Left lung (tissue), 10 donors: Measurements from ENCODE around the gene AK8. TPM values are rescaled to one million over a fixed set of nuclear protein-coding genes. Genes with fewer than 3 reads are reported as not detected.
A peak's percentile ranks its signal among the peaks of the same experiment; 100 is the strongest.
"Not testable (repeated sequence)": the region's sequence is repeated elsewhere in the genome, so short reads cannot be mapped to it uniquely, and the experiment has no call there.

ENCODE experiments used
- ATAC-seq: fragments of 200-7000 bp; cut with Tn5 transposase; one replicate; pipeline ENCODE4 v1.9.1; 2020; ENCODE audit warnings: moderate library complexity
- DNase-seq, 4 donors: peaks; one replicate each; pipeline ENCODE4 v3.0.0-alpha.2; 2013 to 2020
- H3K27ac ChIP-seq, 2 donors: fragments of 200-600 bp; sonication (generic) in 1 of 2; one replicate each; pipeline versions ENCODE4 v1.5.0 to v1.8.0; 2020 to 2021
- H3K27me3 ChIP-seq, 2 donors: fragments of 200-600 bp; sonication (generic) in 1 of 2; one replicate each; pipeline versions ENCODE4 v1.5.0 to v1.8.0; 2020 to 2021
- H3K36me3 ChIP-seq, 2 donors: fragments of 200-600 bp; sonication (generic) in 1 of 2; one replicate each; pipeline versions ENCODE4 v1.5.0 to v1.8.0; 2020 to 2021
- H3K4me1 ChIP-seq, 2 donors: fragments of 200-600 bp; one replicate each; pipeline ENCODE4 v1.8.0; 2021
- H3K4me3 ChIP-seq, 2 donors: fragments of 200-600 bp; sonication (generic) in 1 of 2; one replicate each; pipeline versions ENCODE4 v1.5.0 to v1.8.0; 2020 to 2021; ENCODE audit warnings: mild to moderate bottlenecking in 1 of 2
- H3K9me3 ChIP-seq, 2 donors: fragments of 200-600 bp; sonication (generic) in 1 of 2; one replicate each; pipeline versions ENCODE4 v1.5.0 to v1.8.0; 2020 to 2021
- intact Hi-C, 2 donors: fragments of 100-400 bp; cut with DNase I; formaldehyde crosslinking; loops; one replicate each; pipeline versions ENCODE4 v1.11.2 to v1.14.2; 2022
- polyA plus RNA-seq, 6 donors: library from polyadenylated mRNA; unstranded; fragments of 120-200 nt; gene quantifications; one replicate each; pipeline ENCODE4 v1.2.1, GENCODE V29; 2013; ENCODE audit not compliant: insufficient read length in 6 of 6
- total RNA-seq, 2 donors: library from RNA; stranded (reverse); fragmentation: NEBNext Ultra II Directional; extraction: Animal tissue kit (Norgen Biotek cat#: 25700); gene quantifications; one replicate each; pipeline ENCODE4 v1.2.1, GENCODE V29; 2021
- TF ChIP-seq, protein P1 (sequence below), 2 donors: fragments of 200-600 bp; sonication (generic) in 1 of 2; IDR thresholded peaks; one replicate each; pipeline versions ENCODE4 v1.5.0 to v1.8.0; 2021; ENCODE audit warnings: antibody characterized with exemption in 2 of 2
- donor health status: DM: no; HTN: yes; CAD: no.
- donor health status: DM: no; HTN: no; CAD: no.

Gene AK8
- total and polyA plus RNA-seq, 8 donors = 0.55 to 3.6 (median 2.4) TPM

DNA sequence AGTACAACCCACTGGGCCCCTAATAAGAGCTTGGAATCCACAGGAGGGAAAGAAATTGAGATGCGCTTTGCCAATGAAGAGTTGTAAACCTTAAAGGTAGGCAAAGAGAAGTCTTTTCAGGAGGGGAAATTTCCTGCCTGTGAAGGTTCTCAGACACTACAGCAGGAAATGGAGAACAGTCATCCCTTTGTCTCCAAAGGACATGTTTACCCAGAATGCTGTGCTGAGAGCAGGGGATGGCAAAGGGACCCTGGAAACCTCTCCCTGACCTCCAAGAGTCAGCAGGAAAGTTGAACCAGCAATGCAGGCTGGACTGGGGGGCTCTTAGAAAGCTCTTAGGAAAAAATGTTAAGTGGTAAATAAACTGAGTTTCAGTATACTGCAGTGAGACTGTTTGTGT lies 103.2 kb downstream of the AK8 start:
- Histone ChIP-seq H3K4me1 (peaks cover 5 to 6% of the 10 kb centered on the region in 2 donors), H3K27me3 (peaks cover 0 to 7% of the 10 kb centered on the region in 2 donors), H3K36me3 (no peaks in the 10 kb centered on the region), H3K27ac (no peak overlapping the region), H3K9me3 (no peaks in the 10 kb centered on the region), H3K4me3 (no peak overlapping the region)
- intact Hi-C loops = no loop called here
- ATAC-seq = no peak
- TF ChIP-seq, protein P1, sequence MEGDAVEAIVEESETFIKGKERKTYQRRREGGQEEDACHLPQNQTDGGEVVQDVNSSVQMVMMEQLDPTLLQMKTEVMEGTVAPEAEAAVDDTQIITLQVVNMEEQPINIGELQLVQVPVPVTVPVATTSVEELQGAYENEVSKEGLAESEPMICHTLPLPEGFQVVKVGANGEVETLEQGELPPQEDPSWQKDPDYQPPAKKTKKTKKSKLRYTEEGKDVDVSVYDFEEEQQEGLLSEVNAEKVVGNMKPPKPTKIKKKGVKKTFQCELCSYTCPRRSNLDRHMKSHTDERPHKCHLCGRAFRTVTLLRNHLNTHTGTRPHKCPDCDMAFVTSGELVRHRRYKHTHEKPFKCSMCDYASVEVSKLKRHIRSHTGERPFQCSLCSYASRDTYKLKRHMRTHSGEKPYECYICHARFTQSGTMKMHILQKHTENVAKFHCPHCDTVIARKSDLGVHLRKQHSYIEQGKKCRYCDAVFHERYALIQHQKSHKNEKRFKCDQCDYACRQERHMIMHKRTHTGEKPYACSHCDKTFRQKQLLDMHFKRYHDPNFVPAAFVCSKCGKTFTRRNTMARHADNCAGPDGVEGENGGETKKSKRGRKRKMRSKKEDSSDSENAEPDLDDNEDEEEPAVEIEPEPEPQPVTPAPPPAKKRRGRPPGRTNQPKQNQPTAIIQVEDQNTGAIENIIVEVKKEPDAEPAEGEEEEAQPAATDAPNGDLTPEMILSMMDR (IDR thresholded peaks at IDR 0.05) = no peak
- no peak for DNase-seq

DNA sequence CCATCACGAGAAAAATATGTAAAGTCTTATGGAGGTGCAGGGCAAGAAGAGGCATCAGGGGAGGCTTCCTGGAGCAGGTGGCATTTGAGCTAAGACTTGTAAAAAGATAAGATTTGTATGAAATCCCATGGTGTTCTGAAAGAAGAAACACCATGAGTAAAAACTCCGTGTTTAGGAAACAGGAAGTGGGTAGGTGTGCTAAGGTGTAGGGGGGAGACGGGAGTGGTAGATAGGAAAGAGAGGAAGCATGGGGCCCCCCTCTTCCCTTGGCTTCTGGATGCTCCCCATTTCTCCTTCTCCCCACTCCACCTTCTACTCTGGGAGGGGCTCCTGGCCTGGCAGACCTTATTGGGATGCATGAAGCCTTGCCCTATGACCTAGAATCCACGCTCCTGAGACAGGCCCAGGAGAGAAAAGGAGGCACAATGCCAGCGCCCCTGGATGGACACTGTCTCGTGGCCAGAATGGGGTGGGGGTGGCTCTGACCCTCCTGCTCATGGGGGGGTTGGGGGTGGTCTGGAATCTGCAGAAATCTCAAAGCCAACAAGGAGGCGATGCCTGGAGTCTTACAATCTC lies 104.2 kb downstream of the AK8 start:
- Histone ChIP-seq H3K9me3 (no peaks in the 10 kb centered on the region), H3K4me1 (peaks cover 5 to 11% of the 10 kb centered on the region in 2 donors), H3K4me3 (no peak overlapping the region), H3K36me3 (no peaks in the 10 kb centered on the region), H3K27ac (no peak overlapping the region), H3K27me3 (no peaks in the 10 kb centered on the region)
- DNase-seq (no peak), ATAC-seq (no peak)
- intact Hi-C loops = no loop called here
- TF ChIP-seq, protein P1 (IDR thresholded peaks at IDR 0.05) = no peak

DNA sequence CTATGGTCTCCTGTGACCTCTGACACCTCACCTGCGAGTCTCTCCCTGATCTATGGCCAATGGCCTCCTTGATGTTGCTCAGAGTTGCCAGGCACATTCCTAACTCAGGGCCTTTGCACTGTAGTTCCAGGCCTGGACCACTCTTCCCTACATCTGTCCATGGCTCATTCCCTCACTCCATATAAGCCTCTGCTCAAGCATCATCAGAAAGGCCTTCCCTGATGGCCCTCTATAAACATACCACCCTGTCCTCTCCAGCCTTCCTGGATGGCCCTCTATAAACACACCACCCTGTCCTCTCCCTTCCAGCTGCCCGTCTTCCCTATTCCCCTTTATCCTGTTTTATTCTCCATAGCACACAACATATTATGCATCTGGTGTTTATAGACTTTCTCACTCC lies 105.0 kb downstream of the AK8 start:
- H3K4me3 ChIP-seq = no peak overlapping the region
- intact Hi-C loops = no loop called here
- DNase-seq (no peak), ATAC-seq (no peak)
- TF ChIP-seq, protein P1 (IDR thresholded peaks at IDR 0.05) = no peak
- H3K9me3 ChIP-seq = no peaks in the 10 kb centered on the region
- peaks cover 5 to 11% of the 10 kb centered on the region in 2 donors for H3K4me1 ChIP-seq
- no peaks in the 10 kb centered on the region for H3K27me3 ChIP-seq
- H3K27ac ChIP-seq = no peak overlapping the region
- no peaks in the 10 kb centered on the region for H3K36me3 ChIP-seq

DNA sequence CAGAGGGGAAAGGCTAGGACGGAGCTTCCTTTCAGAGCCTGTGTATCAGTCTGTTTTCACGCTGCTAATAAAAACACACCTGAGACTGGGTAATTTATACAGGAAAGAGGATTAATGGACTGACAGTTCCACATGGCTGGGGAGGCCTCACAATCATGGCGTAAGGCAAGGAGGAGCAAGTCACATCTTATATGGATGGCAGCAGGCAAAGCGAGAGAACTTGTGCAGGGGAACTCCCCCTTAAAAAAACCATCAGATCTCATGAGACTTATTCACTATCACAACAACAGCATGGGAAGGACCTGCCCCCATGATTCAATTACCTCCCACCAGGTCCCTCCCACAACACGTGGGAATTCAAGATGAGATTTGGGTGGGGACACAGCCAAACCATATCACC lies 106.3 kb downstream of the AK8 start:
- intact Hi-C loops, H3K36me3 ChIP-seq, ATAC-seq, H3K27ac ChIP-seq, DNase-seq, H3K9me3 ChIP-seq, H3K27me3 ChIP-seq, H3K4me3 ChIP-seq: not testable (repeated sequence)
- H3K4me1 ChIP-seq = peaks cover 5 to 11% of the 10 kb centered on the region in 2 donors

DNA sequence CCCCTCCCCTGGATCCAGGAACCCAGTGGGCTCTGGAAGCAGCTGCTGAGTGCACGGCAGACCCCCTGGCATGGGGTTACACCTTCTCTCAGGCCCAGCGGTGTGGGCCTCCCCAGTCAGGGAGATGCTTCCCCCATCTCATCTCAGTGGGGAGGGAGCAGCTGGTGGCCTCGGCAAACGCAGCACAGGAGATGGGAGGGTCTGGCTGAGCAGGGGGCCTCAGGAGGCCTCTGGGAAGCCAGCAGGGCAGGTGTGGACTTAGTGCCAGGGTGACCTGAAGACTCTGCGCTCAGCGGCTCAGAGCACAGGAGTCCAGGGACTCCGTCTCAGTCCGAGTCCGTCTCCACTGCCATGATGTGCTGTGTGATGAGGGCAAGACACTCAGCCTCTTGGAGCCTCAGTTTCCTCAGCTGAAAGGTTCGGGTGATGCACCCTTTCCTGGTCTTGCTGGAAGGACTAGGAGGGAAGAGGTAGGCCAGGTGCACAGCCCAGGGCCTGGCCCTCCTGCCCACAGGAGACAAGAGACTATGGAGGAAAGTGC lies 107.2 kb downstream of the AK8 start:
- Histone ChIP-seq H3K4me1 (peaks cover 5 to 11% of the 10 kb centered on the region in 2 donors), H3K4me3 (peak overlapping the region; percentile 75 to 96), H3K9me3 (no peaks in the 10 kb centered on the region), H3K27ac (peak overlapping the region; percentile 83 to 88), H3K27me3 (no peaks in the 10 kb centered on the region), H3K36me3 (no peaks in the 10 kb centered on the region)
- intact Hi-C loops = no loop called here
- no peak for DNase-seq
- no peak for ATAC-seq
- TF ChIP-seq, protein P1 (IDR thresholded peaks at IDR 0.05) = no peak
